ENCODE data around the gene CTNNA2. TPM values are rescaled to one million over a fixed set of nuclear protein-coding genes. Genes with fewer than 3 reads are reported as not detected.

The CTNNA2 gene
- total RNA-seq, 1 experiment from 2014 or later: 5.5 TPM

DNA sequence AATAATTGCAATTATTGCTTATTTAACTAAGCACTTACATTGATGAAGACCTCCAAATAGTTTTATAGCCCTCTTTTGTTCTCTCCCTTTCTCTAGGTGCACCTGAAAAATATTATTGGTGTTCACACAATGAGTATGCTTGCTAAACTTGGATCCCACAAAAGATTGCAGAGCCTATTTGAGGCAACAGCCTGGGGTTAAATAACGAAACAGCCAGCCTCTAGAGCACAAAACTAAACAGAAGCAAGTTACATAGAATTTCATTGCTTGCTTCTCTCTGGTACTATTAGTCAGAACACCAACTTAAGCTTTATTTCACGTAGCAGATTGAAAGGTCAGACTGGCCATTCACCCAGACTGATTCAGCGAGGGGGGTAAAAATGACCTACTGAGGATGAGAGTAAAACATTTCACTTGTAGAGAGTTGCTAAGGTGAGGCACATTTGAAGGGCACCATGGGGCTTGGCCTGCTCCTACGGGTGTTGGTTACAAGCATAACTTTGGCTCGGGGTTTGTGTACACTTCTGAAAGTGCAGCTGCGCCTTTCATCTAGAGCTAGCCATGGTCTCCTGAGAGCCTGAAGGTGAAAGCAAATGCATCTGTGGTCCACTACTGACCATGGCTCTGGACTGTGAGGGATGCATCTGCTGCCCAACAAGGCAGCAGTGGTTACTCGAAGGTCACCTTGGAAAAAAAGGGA, 1016.8 kb downstream of the CTNNA2 start:
- no peak overlapping the region for H3K4me2 ChIP-seq (ENCODE audit: insufficient read depth, insufficient read length, low read length)
- no peak overlapping the region for H2BK5ac ChIP-seq (ENCODE audit: insufficient read length, low read length)
- no peaks in the 10 kb centered on the region for H3K4me1 ChIP-seq (ENCODE audit: insufficient read depth, low read length)
- H4K20me1 ChIP-seq (ENCODE audit: control insufficient read depth, insufficient read depth, insufficient read length): no peaks in the 10 kb centered on the region
- no peaks in the 10 kb centered on the region; a peak in 1 of 5 replicates for H3K9me3 Mint-ChIP-seq
- H2BK15ac ChIP-seq (ENCODE audit: low read depth, low read length): no peak overlapping the region
- H3K79me1 ChIP-seq (ENCODE audit: insufficient read depth, low read depth, low read length, poor library complexity, severe bottlenecking): no peaks in the 10 kb centered on the region
- no peak overlapping the region for H3K9ac ChIP-seq (ENCODE audit: extremely low read depth, insufficient read length, low read length)
- no peaks in the 10 kb centered on the region; a peak in 1 of 7 replicates for H3K36me3 Mint-ChIP-seq (ENCODE audit: insufficient read depth in 1 of 3, low read depth in 3 of 3)
- H3K14ac ChIP-seq (ENCODE audit: insufficient read depth, low read length): no peak overlapping the region
- H2BK20ac ChIP-seq (ENCODE audit: low read depth, low read length, poor library complexity, severe bottlenecking): no peak overlapping the region
- no peak for DNase-seq
- H3K9me3 ChIP-seq (ENCODE audit: control insufficient read depth, low read depth, low read length): no peaks in the 10 kb centered on the region
- no peak overlapping the region; a peak in 1 of 7 replicates for H3K27ac Mint-ChIP-seq
- no peaks in the 10 kb centered on the region for H3K23me2 ChIP-seq (ENCODE audit: insufficient read length, low read depth, low read length, poor library complexity, severe bottlenecking)
- no peak overlapping the region for H3T11ph ChIP-seq (ENCODE audit: low read length)
- H2AK5ac ChIP-seq (ENCODE audit: insufficient read length, low read length): no peak overlapping the region
- no peak overlapping the region for H3K56ac ChIP-seq (ENCODE audit: insufficient read length, low read depth, low read length)
- no peak overlapping the region for H2BK120ac ChIP-seq (ENCODE audit: low read depth, low read length, poor library complexity, severe bottlenecking)
- no peak overlapping the region for H3K23ac ChIP-seq (ENCODE audit: insufficient read length, low read depth, low read length)
- H3K18ac ChIP-seq (ENCODE audit: insufficient read length, low read depth, low read length): no peak overlapping the region
- no peaks in the 10 kb centered on the region for H3K27me3 Mint-ChIP-seq (ENCODE audit: low read depth)
- no peaks in the 10 kb centered on the region; a peak in 1 of 4 replicates for H3K4me1 Mint-ChIP-seq
- H4K8ac ChIP-seq (replicated peaks; ENCODE audit: insufficient read length, low read depth, low read length): no peak overlapping the region
- no peak overlapping the region for H3K4ac ChIP-seq (ENCODE audit: low read depth, low read length)
- H4K91ac ChIP-seq (ENCODE audit: insufficient read length, low read depth, low read length): no peak overlapping the region
- H3K79me2 ChIP-seq (ENCODE audit: insufficient read depth, low read length): no peaks in the 10 kb centered on the region
- H2AFZ ChIP-seq (ENCODE audit: low read length): no peak overlapping the region
- no peak overlapping the region for H3K27ac ChIP-seq (ENCODE audit: insufficient read length, low read depth, low read length)
- TF ChIP-seq, protein P1, sequence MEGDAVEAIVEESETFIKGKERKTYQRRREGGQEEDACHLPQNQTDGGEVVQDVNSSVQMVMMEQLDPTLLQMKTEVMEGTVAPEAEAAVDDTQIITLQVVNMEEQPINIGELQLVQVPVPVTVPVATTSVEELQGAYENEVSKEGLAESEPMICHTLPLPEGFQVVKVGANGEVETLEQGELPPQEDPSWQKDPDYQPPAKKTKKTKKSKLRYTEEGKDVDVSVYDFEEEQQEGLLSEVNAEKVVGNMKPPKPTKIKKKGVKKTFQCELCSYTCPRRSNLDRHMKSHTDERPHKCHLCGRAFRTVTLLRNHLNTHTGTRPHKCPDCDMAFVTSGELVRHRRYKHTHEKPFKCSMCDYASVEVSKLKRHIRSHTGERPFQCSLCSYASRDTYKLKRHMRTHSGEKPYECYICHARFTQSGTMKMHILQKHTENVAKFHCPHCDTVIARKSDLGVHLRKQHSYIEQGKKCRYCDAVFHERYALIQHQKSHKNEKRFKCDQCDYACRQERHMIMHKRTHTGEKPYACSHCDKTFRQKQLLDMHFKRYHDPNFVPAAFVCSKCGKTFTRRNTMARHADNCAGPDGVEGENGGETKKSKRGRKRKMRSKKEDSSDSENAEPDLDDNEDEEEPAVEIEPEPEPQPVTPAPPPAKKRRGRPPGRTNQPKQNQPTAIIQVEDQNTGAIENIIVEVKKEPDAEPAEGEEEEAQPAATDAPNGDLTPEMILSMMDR (conservative IDR thresholded peaks at IDR 0.05): no peak
- no peak overlapping the region for H3K4me3 Mint-ChIP-seq
- no peaks in the 10 kb centered on the region for H3K27me3 ChIP-seq (ENCODE audit: insufficient read depth, low read length)
- H4K5ac ChIP-seq (ENCODE audit: insufficient read length, low read depth, low read length): no peak overlapping the region
- WGBS (ENCODE audit: extremely low coverage, insufficient read length, low lambda C conversion rate): no CpG with 5 or more reads among the region's 7 CpGs
- H2BK12ac ChIP-seq (ENCODE audit: insufficient read length, low read depth, low read length): no peak overlapping the region

Data from H9 (cell line).